NCI-H748 (cell line): ENCODE data around the gene NPPA.

Experiments used
- DNase-seq: peaks from one replicate; lab custom pipeline; 2025; ENCODE audit not compliant: unreplicated experiment; lab: John Stamatoyannopoulos, UW

The NPPA gene

GRCh38 chr1:11874624-11875023 is 27.0 kb upstream of the NPPA start:
- DNase-seq = no peak

- DNase-seq = no peak
Measured at GRCh38 chr1:11874258-11874562, 26.6 kb upstream of the NPPA start.

GRCh38 chr1:11873395-11874257 is 26.0 kb upstream of the NPPA start:
- no peak for DNase-seq

GRCh38 chr1:11872545-11872944 is 25.0 kb upstream of the NPPA start:
- DNase-seq = no peak

GRCh38 chr1:11869650-11870207 is 22.1 kb upstream of the NPPA start:
- no peak for DNase-seq

- DNase-seq = no peak
Measured at GRCh38 chr1:11869104-11869503, 21.5 kb upstream of the NPPA start.

- DNase-seq = no peak
Measured at GRCh38 chr1:11868331-11868980, 20.9 kb upstream of the NPPA start.

GRCh38 chr1:11862890-11863289 is 15.3 kb upstream of the NPPA start:
- no peak for DNase-seq

- DNase-seq = no peak
Measured at GRCh38 chr1:11860587-11860986, 13.0 kb upstream of the NPPA start.

GRCh38 chr1:11860083-11860482 is 12.5 kb upstream of the NPPA start:
- DNase-seq = no peak

- no peak for DNase-seq
Measured at GRCh38 chr1:11858968-11859871, 11.6 kb upstream of the NPPA start.

- no peak for DNase-seq
Measured at GRCh38 chr1:11858613-11858967, 11.0 kb upstream of the NPPA start, which contains the start of gene NPPB. TSS of gene NPPB (minus strand) at chr1:11858945. CDS start at chr1:11858833, 112 bp downstream.

GRCh38 chr1:11858158-11858557 is 10.6 kb upstream of the NPPA start:
- no peak for DNase-seq

- no peak for DNase-seq
Measured at GRCh38 chr1:11857164-11857851, 9.7 kb upstream of the NPPA start.

GRCh38 chr1:11856698-11857097 is 9.1 kb upstream of the NPPA start:
- DNase-seq = no peak

- no peak for DNase-seq
Measured at GRCh38 chr1:11855430-11855829, 7.8 kb upstream of the NPPA start.

- DNase-seq = no peak
Measured at GRCh38 chr1:11854519-11854918, 6.9 kb upstream of the NPPA start.

GRCh38 chr1:11851180-11851579 is 3.6 kb upstream of the NPPA start:
- no peak for DNase-seq

- no peak for DNase-seq
Measured at GRCh38 chr1:11850156-11850555, 2.6 kb upstream of the NPPA start.

- no peak for DNase-seq
Measured at GRCh38 chr1:11848373-11848700, 754 bp upstream of the NPPA start.
